Peyer's patch (tissue), 4 donors: ENCODE data around the gene COMMD9.

ENCODE experiments used
- CTCF ChIP-seq, 6 experiments: fragments of 450-650 bp in 4 of 6; fragments of 200-600 bp in 2 of 6; sonication (generic) in 1 of 6; IDR thresholded peaks; one replicate each; pipeline ENCODE4 v1.5.1; 2017 to 2019; ENCODE audit warnings: antibody characterized with exemption in 6 of 6, mild to moderate bottlenecking in 3 of 6, moderate library complexity in 1 of 6
- POLR2A ChIP-seq, 2 donors: fragments of 450-650 bp; IDR thresholded peaks; one replicate each; pipeline ENCODE4 v1.5.1; 2017; ENCODE audit warnings: antibody characterized with exemption in 2 of 2, mild to moderate bottlenecking in 2 of 2, moderate library complexity in 2 of 2

GRCh38 chr11:36228689-36229088 is 60.5 kb downstream of the COMMD9 start:
- TF ChIP-seq CTCF (IDR thresholded peaks at IDR 0.05) (no peak), POLR2A (IDR thresholded peaks at IDR 0.05) (no peak)
